IPS-20b (cell line): ENCODE results near the gene ABTB1.

Experiments used
- H3K27ac ChIP-seq: one replicate; pipeline ENCODE4 v1.5.1; 2013; ENCODE audit warnings: low read length
- H3K27me3 ChIP-seq: 2 replicates; pipeline ENCODE4 v1.6.1; 2013; ENCODE audit warnings: mild to moderate bottlenecking, low read length, inconsistent platforms; ENCODE audit not compliant: insufficient read depth
- H3K36me3 ChIP-seq: 2 replicates; pipeline ENCODE4 v1.6.1; 2013; ENCODE audit warnings: low read depth, mild to moderate bottlenecking, inconsistent platforms, low read length, moderate library complexity; ENCODE audit not compliant: insufficient read depth
- H3K4me1 ChIP-seq: 2 replicates; pipeline ENCODE4 v1.6.1; 2013; ENCODE audit warnings: mild to moderate bottlenecking, control low read depth, inconsistent platforms, low read length, moderate library complexity; ENCODE audit not compliant: insufficient read depth
- H3K4me3 ChIP-seq: 2 replicates; pipeline ENCODE4 v1.5.1; 2013; ENCODE audit warnings: mild to moderate bottlenecking, low read length, inconsistent platforms
- H3K9ac ChIP-seq: 2 replicates; pipeline ENCODE4 v1.6.1; 2013; ENCODE audit warnings: low read depth, mild to moderate bottlenecking, inconsistent platforms, low read length, moderate library complexity
- H3K9me3 ChIP-seq: 2 replicates; pipeline ENCODE4 v1.6.1; 2013; ENCODE audit warnings: mild to moderate bottlenecking, low read depth, low read length, inconsistent platforms; ENCODE audit not compliant: insufficient read depth

Gene ABTB1

GRCh38 chr3:127720985-127721935 is 48.5 kb downstream of the ABTB1 start:
- Histone ChIP-seq H3K4me1 (peaks cover 6% of the 10 kb centered on the region; the same call in 1 of the 2 replicates), H3K27me3 (no peaks in the 10 kb centered on the region), H3K27ac (no peak overlapping the region), H3K36me3 (no peaks in the 10 kb centered on the region), H3K9me3 (no peaks in the 10 kb centered on the region), H3K4me3 (no peak overlapping the region), H3K9ac (no peak overlapping the region)

- Histone ChIP-seq H3K27ac (no peak overlapping the region), H3K27me3 (no peaks in the 10 kb centered on the region)
Observed at GRCh38 chr3:127722091-127722784, 49.5 kb downstream of the ABTB1 start.

GRCh38 chr3:127723011-127723567 is 50.3 kb downstream of the ABTB1 start:
- Histone ChIP-seq H3K9me3 (no peaks in the 10 kb centered on the region), H3K27ac (no peak overlapping the region)

More at GRCh38 chr3:127722091-127722784, 49.5 kb downstream of the ABTB1 start:
- Histone ChIP-seq H3K9me3 (no peaks in the 10 kb centered on the region), H3K36me3 (no peaks in the 10 kb centered on the region), H3K4me3 (no peak overlapping the region), H3K9ac (no peak overlapping the region), H3K4me1 (peaks cover 6% of the 10 kb centered on the region; the same call in 1 of the 2 replicates)

GRCh38 chr3:127726894-127727293 is 54.1 kb downstream of the ABTB1 start:
- H3K27me3 ChIP-seq = peaks cover 6% of the 10 kb centered on the region; the same call in 1 of the 2 replicates
- no peak overlapping the region for H3K4me3 ChIP-seq
- H3K4me1 ChIP-seq = peaks cover 11% of the 10 kb centered on the region; the same call in 1 of the 2 replicates
- H3K36me3 ChIP-seq = no peaks in the 10 kb centered on the region
- no peaks in the 10 kb centered on the region for H3K9me3 ChIP-seq
- no peak overlapping the region for H3K27ac ChIP-seq
- no peak overlapping the region for H3K9ac ChIP-seq

More at GRCh38 chr3:127723011-127723567, 50.3 kb downstream of the ABTB1 start:
- Histone ChIP-seq H3K4me1 (peaks cover 6% of the 10 kb centered on the region; the same call in 1 of the 2 replicates), H3K4me3 (no peak overlapping the region), H3K27me3 (no peaks in the 10 kb centered on the region), H3K9ac (no peak overlapping the region), H3K36me3 (no peaks in the 10 kb centered on the region)

- Histone ChIP-seq H3K27ac (no peak overlapping the region), H3K9me3 (no peaks in the 10 kb centered on the region), H3K4me3 (no peak overlapping the region), H3K9ac (no peak overlapping the region), H3K4me1 (peaks cover 13% of the 10 kb centered on the region), H3K27me3 (peaks cover 14% of the 10 kb centered on the region), H3K36me3 (no peaks in the 10 kb centered on the region)
Observed at GRCh38 chr3:127728417-127729015, 55.8 kb downstream of the ABTB1 start.

- Histone ChIP-seq H3K36me3 (no peaks in the 10 kb centered on the region), H3K27me3 (peaks cover 24% of the 10 kb centered on the region), H3K27ac (no peak overlapping the region), H3K4me1 (peaks cover 13% of the 10 kb centered on the region), H3K9me3 (no peaks in the 10 kb centered on the region), H3K9ac (no peak overlapping the region), H3K4me3 (no peak overlapping the region)
Observed at GRCh38 chr3:127729556-127730056, 56.9 kb downstream of the ABTB1 start.

- Histone ChIP-seq H3K27ac (no peak overlapping the region), H3K4me1 (peaks cover 13% of the 10 kb centered on the region), H3K36me3 (no peaks in the 10 kb centered on the region), H3K4me3 (no peak overlapping the region), H3K9ac (no peak overlapping the region), H3K9me3 (no peaks in the 10 kb centered on the region), H3K27me3 (peaks cover 30% of the 10 kb centered on the region)
Observed at GRCh38 chr3:127730171-127730570, 57.4 kb downstream of the ABTB1 start.
